Upper lobe of left lung (tissue), 6 donors: ENCODE measurements around the gene UBB. TPM values are rescaled to one million over a fixed set of nuclear protein-coding genes. Genes with fewer than 3 reads are reported as not detected.

Source experiments
- ATAC-seq, 2 donors: fragments of 200-7000 bp; cut with Tn5 transposase; one replicate each; pipeline ENCODE4 v1.9.1; 2022; ENCODE audit warnings: mild to moderate bottlenecking in 2 of 2, moderate library complexity in 2 of 2; ENCODE audit not compliant: low FRiP score in 2 of 2
- DNase-seq, 2 donors: peaks; one replicate each; pipeline ENCODE4 v3.0.0-alpha.2; 2019 to 2020
- H3K27ac ChIP-seq, 4 donors: fragments of 200-600 bp; sonication (generic); one replicate each; pipeline ENCODE4 v1.5.1; 2016 to 2019
- H3K27me3 ChIP-seq, 4 donors: fragments of 200-600 bp; sonication (generic); one replicate each; pipeline ENCODE4 v1.5.1; 2017 to 2019
- H3K36me3 ChIP-seq, 4 donors: fragments of 200-600 bp; sonication (generic); one replicate each; pipeline ENCODE4 v1.5.1; 2016 to 2019
- H3K4me1 ChIP-seq, 4 donors: fragments of 200-600 bp; sonication (generic); one replicate each; pipeline ENCODE4 v1.5.1; 2018 to 2019
- H3K4me3 ChIP-seq, 4 donors: fragments of 200-600 bp; sonication (generic); one replicate each; pipeline ENCODE4 v1.5.1; 2017 to 2019; ENCODE audit warnings: mild to moderate bottlenecking in 2 of 4, moderate library complexity in 1 of 4
- H3K9me3 ChIP-seq, 4 donors: fragments of 200-600 bp; sonication (generic); one replicate each; pipeline ENCODE4 v1.5.1; 2018 to 2019
- CTCF ChIP-seq, 6 experiments: fragments of 450-650 bp in 4 of 6; fragments of 200-600 bp in 2 of 6; sonication (generic) in 2 of 6; IDR thresholded peaks; one replicate each; pipeline ENCODE4 v1.5.1; 2016 to 2019; ENCODE audit warnings: antibody characterized with exemption in 6 of 6
- EP300 ChIP-seq, 4 donors: sonication (generic); formaldehyde crosslinking; IDR thresholded peaks; one replicate each; pipeline ENCODE4 v1.5.1; 2017; ENCODE audit warnings: antibody characterized with exemption in 4 of 4, control low read depth in 2 of 4
- POLR2A ChIP-seq, 4 donors: fragments of 450-650 bp; IDR thresholded peaks; one replicate each; pipeline ENCODE4 v1.5.1; 2016 to 2017; ENCODE audit warnings: antibody characterized with exemption in 4 of 4, mild to moderate bottlenecking in 2 of 4
- POLR2AphosphoS5 ChIP-seq, 2 donors: sonication (generic); formaldehyde crosslinking; IDR thresholded peaks; one replicate each; pipeline ENCODE4 v1.5.1; 2017; ENCODE audit warnings: antibody characterized with exemption in 2 of 2
- WGBS, 2 donors: methylation state at CpG; one replicate each; pipeline ENCODE4 v1.1.5; 2017 to 2018; 5-methylcytosine and 5-hydroxymethylcytosine counted together
- total RNA-seq, 6 donors: library from RNA; depleted of rRNA in 4 of 6; stranded (reverse); fragments of >200 nt in 4 of 6; gene quantifications; one replicate each; pipeline versions ENCODE4 v1.1.0 to v1.2.1, GENCODE V29; 2016 to 2021
- donor health status: DM: no; HTN: no; CAD: no; lungs with moderate emphysema.
- donor health status: DM: no; HTN: yes; CAD: no; lungs with severe emphysema.

Gene UBB
- total RNA-seq, 6 donors from 2014 or later, result 281 to 1,666 (median 998) TPM

GRCh38 chr17:16342979-16343378, 37.9 kb upstream of the UBB start:
- ATAC-seq (no peak), DNase-seq (no peak)
- peaks cover 0 to 20% (median 9%) of the 10 kb centered on the region in 4 donors for H3K36me3 ChIP-seq
- 95 to 100% methylated on average over 2 to 4 of the region's 4 CpGs for WGBS, 2 donors
- H3K27ac ChIP-seq, result no peak overlapping the region
- H3K4me3 ChIP-seq, result no peak overlapping the region
- H3K27me3 ChIP-seq, result no peaks in the 10 kb centered on the region
- no peaks in the 10 kb centered on the region for H3K4me1 ChIP-seq
- no peak for TF ChIP-seq EP300 (IDR thresholded peaks at IDR 0.05)
- TF ChIP-seq CTCF (IDR thresholded peaks at IDR 0.05), result no peak
- TF ChIP-seq POLR2AphosphoS5 (IDR thresholded peaks at IDR 0.05), result no peak
- no peak for TF ChIP-seq POLR2A (IDR thresholded peaks at IDR 0.05)
- H3K9me3 ChIP-seq, result no peaks in the 10 kb centered on the region

GRCh38 chr17:16343569-16343968, 37.3 kb upstream of the UBB start:
- no peak for DNase-seq
- ATAC-seq, result no peak
- Histone ChIP-seq H3K4me1 (no peaks in the 10 kb centered on the region), H3K9me3 (no peaks in the 10 kb centered on the region), H3K36me3 (peaks cover 0 to 21% (median 10%) of the 10 kb centered on the region in 4 donors), H3K27me3 (no peaks in the 10 kb centered on the region), H3K27ac (no peak overlapping the region), H3K4me3 (no peak overlapping the region)
- WGBS, 2 donors, result 82 to 93% methylated on average over 3 of the region's 3 CpGs
- TF ChIP-seq CTCF (IDR thresholded peaks at IDR 0.05) (no peak), POLR2A (IDR thresholded peaks at IDR 0.05) (no peak), POLR2AphosphoS5 (IDR thresholded peaks at IDR 0.05) (no peak), EP300 (IDR thresholded peaks at IDR 0.05) (no peak)

- Histone ChIP-seq H3K9me3 (no peaks in the 10 kb centered on the region), H3K27me3 (no peaks in the 10 kb centered on the region), H3K36me3 (peaks cover 0 to 25% (median 11%) of the 10 kb centered on the region in 4 donors), H3K4me3 (no peak overlapping the region), H3K27ac (no peak overlapping the region), H3K4me1 (no peaks in the 10 kb centered on the region)
- no peak for ATAC-seq
- TF ChIP-seq POLR2A (IDR thresholded peaks at IDR 0.05), result no peak
- TF ChIP-seq POLR2AphosphoS5 (IDR thresholded peaks at IDR 0.05), result no peak
- no peak for TF ChIP-seq EP300 (IDR thresholded peaks at IDR 0.05)
- TF ChIP-seq CTCF (IDR thresholded peaks at IDR 0.05), result no peak
- WGBS, 2 donors, result 79 to 90% methylated on average over 5 of the region's 5 CpGs
- DNase-seq, result no peak
These were observed 35.3 kb upstream of the UBB start for GRCh38 chr17:16345565-16345964.

GRCh38 chr17:16346721-16347271, 34.1 kb upstream of the UBB start:
- DNase-seq (no peak), ATAC-seq (no peak)
- TF ChIP-seq POLR2A (IDR thresholded peaks at IDR 0.05), result no peak
- TF ChIP-seq EP300 (IDR thresholded peaks at IDR 0.05), result no peak
- TF ChIP-seq POLR2AphosphoS5 (IDR thresholded peaks at IDR 0.05), result no peak
- TF ChIP-seq CTCF (IDR thresholded peaks at IDR 0.05), result no peak
- H3K9me3 ChIP-seq, result no peaks in the 10 kb centered on the region
- no peak overlapping the region for H3K27ac ChIP-seq
- no peak overlapping the region for H3K4me3 ChIP-seq
- WGBS, 2 donors, result 93 to 94% methylated on average over 6 of the region's 6 CpGs
- H3K36me3 ChIP-seq, result peaks cover 0 to 25% (median 11%) of the 10 kb centered on the region in 4 donors
- peaks cover under 1 to 2% (median 1%) of the 10 kb centered on the region in 4 donors for H3K4me1 ChIP-seq
- H3K27me3 ChIP-seq, result no peaks in the 10 kb centered on the region

GRCh38 chr17:16348586-16348985, 32.3 kb upstream of the UBB start:
- H3K4me1 ChIP-seq, result peaks cover 9 to 17% (median 13%) of the 10 kb centered on the region in 4 donors
- 90 to 100% methylated on average over 2 to 6 of the region's 6 CpGs for WGBS, 2 donors
- ATAC-seq (no peak), DNase-seq (no peak)
- H3K27ac ChIP-seq, result no peak overlapping the region
- TF ChIP-seq EP300 (IDR thresholded peaks at IDR 0.05) (no peak), CTCF (IDR thresholded peaks at IDR 0.05) (no peak)
- H3K36me3 ChIP-seq, result peaks cover 0 to 13% (median 7%) of the 10 kb centered on the region in 4 donors
- no peaks in the 10 kb centered on the region for H3K9me3 ChIP-seq
- peaks cover 0 to 5% (median 0%) of the 10 kb centered on the region in 4 donors for H3K27me3 ChIP-seq
- H3K4me3 ChIP-seq, result no peak overlapping the region
